Adrenal gland (tissue), 12 donors: ENCODE measurements around the gene NSD1. TPM values are rescaled to one million over a fixed set of nuclear protein-coding genes. Genes with fewer than 3 reads are reported as not detected.

Experiments used
- DNase-seq, 7 donors: peaks; one replicate each; pipeline ENCODE4 v3.0.0-alpha.2; 2019 to 2020
- H3K27ac ChIP-seq, 5 donors: fragments of 200-600 bp; sonication (generic) in 4 of 5; 1 replicate in 3 of 5; 2 replicates in 2 of 5; pipeline versions ENCODE4 v1.5.1 to v1.8.0; 2016 to 2020; ENCODE audit warnings: mild to moderate bottlenecking in 1 of 5
- H3K27me3 ChIP-seq: fragments of 200-600 bp; 2 replicates; pipeline ENCODE4 v1.8.0; 2021
- H3K36me3 ChIP-seq, 2 donors: fragments of 200-600 bp; replicated peaks in 1 of 2; 1 replicate in 1 of 2; 2 replicates in 1 of 2; pipeline versions ENCODE4 v1.5.1 to v1.8.0; 2018 to 2022
- H3K4me1 ChIP-seq, 2 donors: fragments of 200-600 bp; replicated peaks in 1 of 2; 1 replicate in 1 of 2; 2 replicates in 1 of 2; pipeline versions ENCODE4 v1.5.1 to v1.8.0; 2018 to 2021
- H3K4me3 ChIP-seq, 4 donors: fragments of 200-600 bp; sonication (generic) in 3 of 4; one replicate each; pipeline ENCODE4 v1.5.1; 2016 to 2018
- H3K9me3 ChIP-seq, 3 donors: fragments of 200-600 bp; sonication (generic) in 1 of 3; replicated peaks in 1 of 3; 1 replicate in 2 of 3; 2 replicates in 1 of 3; pipeline versions ENCODE4 v1.5.1 to v1.8.0; 2016 to 2021
- POLR2A ChIP-seq, 2 donors: fragments of 450-650 bp; IDR thresholded peaks; one replicate each; pipeline ENCODE4 v1.6.1; 2017; ENCODE audit warnings: antibody characterized with exemption in 2 of 2, mild to moderate bottlenecking in 2 of 2, moderate library complexity in 1 of 2
- WGBS, 4 donors: extraction: QIAGEN DNeasy Blood & Tissue Kit in 2 of 4; methylation state at CpG; one replicate each; pipeline versions ENCODE4 v1.1.5 to v1.1.7; 2013 to 2017; 5-methylcytosine and 5-hydroxymethylcytosine counted together
- intact Hi-C, 2 donors: fragments of 100-400 bp; cut with DNase I; formaldehyde crosslinking; loops; one replicate each; pipeline versions ENCODE4 v1.14.1 to v1.15.0; 2022 to 2023
- polyA plus RNA-seq, 3 donors: library from polyadenylated mRNA; stranded (reverse); fragments of 200-250 nt in 2 of 3; fragments of 350-450 nt in 1 of 3; fragmentation: Illumina TruSeq in 1 of 3; extraction: RNeasy Lipid Tissue Mini Kit (QIAGEN cat#74804) in 1 of 3; gene quantifications; one replicate each; pipeline ENCODE4 v1.2.3, GENCODE V29; 2013 to 2014
- total RNA-seq, 9 donors: library from RNA; depleted of rRNA in 4 of 9; stranded (reverse); fragments of >200 nt in 4 of 9; fragments of 120-200 nt in 1 of 9; fragmentation: NEBNext Ultra II Directional in 1 of 9; extraction: Animal tissue kit (Norgen Biotek cat#: 25700) in 1 of 9; gene quantifications; one replicate each; pipeline versions ENCODE4 v1.1.0 to v1.2.4, GENCODE V29; 2013 to 2023
- TF ChIP-seq, protein P1 (sequence below), 6 experiments: fragments of 450-650 bp in 4 of 6; fragments of 200-600 bp in 2 of 6; sonication (generic) in 1 of 6; IDR thresholded peaks; 1 replicate in 5 of 6; 2 replicates in 1 of 6; pipeline versions ENCODE4 v1.5.1 to v1.8.0; 2016 to 2021; ENCODE audit warnings: antibody characterized with exemption in 6 of 6, mild to moderate bottlenecking in 2 of 6, moderate library complexity in 1 of 6
- donor health status: healthy with polysubstance abuse.
- donor health status: Bipolar disorder and iron deficiency.
- donor health status: DM: yes; HTN: yes; CAD: no.
- donor health status: DM: no; HTN: no; CAD: no.
- donor health status: DM: no; HTN: no; CAD: no.
- donor health status: DM: yes; HTN: yes; CAD: no.

The NSD1 gene
- total and polyA plus RNA-seq, 12 donors: 6.4 to 73.9 (median 44.3) TPM

DNA sequence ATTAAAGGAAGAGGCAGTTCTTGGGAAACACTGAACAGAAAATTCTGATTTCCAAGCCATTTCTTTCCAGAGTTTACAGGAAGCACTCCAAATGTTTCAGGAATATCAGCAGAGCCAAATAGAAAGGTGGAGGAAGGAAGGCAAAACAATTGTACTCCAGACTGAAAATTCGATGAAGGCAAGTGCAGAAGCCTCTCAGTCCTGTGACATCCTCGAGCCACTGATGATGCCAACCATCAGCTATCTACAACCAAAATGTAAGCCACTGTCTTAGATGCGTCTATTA, 215.7 kb downstream of the NSD1 start:
- Histone ChIP-seq H3K4me1 (peaks cover 17 to 39% of the 10 kb centered on the region in 2 donors), H3K9me3 (no peaks in the 10 kb centered on the region), H3K27ac (no peak overlapping the region), H3K4me3 (no peak overlapping the region), H3K36me3 (peaks cover 0 to 10% of the 10 kb centered on the region in 2 donors), H3K27me3 (no peaks in the 10 kb centered on the region)
- WGBS, 4 donors: 64 to 71% (median 69%) methylated on average over 3 of the region's 3 CpGs
- intact Hi-C loops: no loop called here
- no peak for DNase-seq
- TF ChIP-seq POLR2A (IDR thresholded peaks at IDR 0.05): no peak
- TF ChIP-seq, protein P1, sequence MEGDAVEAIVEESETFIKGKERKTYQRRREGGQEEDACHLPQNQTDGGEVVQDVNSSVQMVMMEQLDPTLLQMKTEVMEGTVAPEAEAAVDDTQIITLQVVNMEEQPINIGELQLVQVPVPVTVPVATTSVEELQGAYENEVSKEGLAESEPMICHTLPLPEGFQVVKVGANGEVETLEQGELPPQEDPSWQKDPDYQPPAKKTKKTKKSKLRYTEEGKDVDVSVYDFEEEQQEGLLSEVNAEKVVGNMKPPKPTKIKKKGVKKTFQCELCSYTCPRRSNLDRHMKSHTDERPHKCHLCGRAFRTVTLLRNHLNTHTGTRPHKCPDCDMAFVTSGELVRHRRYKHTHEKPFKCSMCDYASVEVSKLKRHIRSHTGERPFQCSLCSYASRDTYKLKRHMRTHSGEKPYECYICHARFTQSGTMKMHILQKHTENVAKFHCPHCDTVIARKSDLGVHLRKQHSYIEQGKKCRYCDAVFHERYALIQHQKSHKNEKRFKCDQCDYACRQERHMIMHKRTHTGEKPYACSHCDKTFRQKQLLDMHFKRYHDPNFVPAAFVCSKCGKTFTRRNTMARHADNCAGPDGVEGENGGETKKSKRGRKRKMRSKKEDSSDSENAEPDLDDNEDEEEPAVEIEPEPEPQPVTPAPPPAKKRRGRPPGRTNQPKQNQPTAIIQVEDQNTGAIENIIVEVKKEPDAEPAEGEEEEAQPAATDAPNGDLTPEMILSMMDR (IDR thresholded peaks at IDR 0.05): no peak

DNA sequence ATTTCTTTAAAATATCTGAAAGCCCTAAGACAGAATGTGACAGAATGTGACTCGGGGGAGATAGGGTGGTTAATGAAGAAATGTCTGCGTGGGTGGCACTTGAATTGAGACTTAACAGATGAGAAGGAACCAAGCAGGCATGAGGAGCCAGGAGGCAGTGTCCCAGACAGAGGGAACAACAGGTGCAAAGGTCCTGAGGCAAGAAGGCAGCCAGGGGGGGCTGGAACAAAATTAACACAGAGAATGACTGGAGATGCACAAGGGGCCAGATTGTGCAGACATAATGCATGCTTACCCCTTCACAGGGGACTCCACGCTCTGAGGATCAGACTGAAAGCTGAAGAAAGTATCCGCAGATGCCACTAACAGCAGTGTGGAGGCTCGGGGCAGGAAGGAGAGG, 216.2 kb downstream of the NSD1 start:
- H3K27me3 ChIP-seq: no peaks in the 10 kb centered on the region
- H3K9me3 ChIP-seq: no peaks in the 10 kb centered on the region
- no peak for DNase-seq
- no peak overlapping the region for H3K27ac ChIP-seq
- H3K4me1 ChIP-seq: peaks cover 17 to 39% of the 10 kb centered on the region in 2 donors
- no peak for TF ChIP-seq POLR2A (IDR thresholded peaks at IDR 0.05)
- TF ChIP-seq, protein P1 (IDR thresholded peaks at IDR 0.05): no peak
- 81 to 89% (median 85%) methylated on average over 5 of the region's 5 CpGs for WGBS, 4 donors
- intact Hi-C loops: no loop called here
- peaks cover 0 to 10% of the 10 kb centered on the region in 2 donors for H3K36me3 ChIP-seq
- no peak overlapping the region for H3K4me3 ChIP-seq

Other genes with a start within 250 kb of the NSD1 start
- gene HK3, start 234.4 kb upstream of the NSD1 start, total RNA-seq: 10 to 100 TPM in 7 of 9 donors, 1 to 10 TPM in 1, under 1 TPM in 1; 0.44 to 37.4 (median 12.5) TPM
- gene HK3, start 234.4 kb upstream of the NSD1 start, polyA plus RNA-seq: 100 to 1,000 TPM in 1 of 3 donors, 10 to 100 TPM in 1, 1 to 10 TPM in 1; 2.1 to 102 (median 53.6) TPM
- gene UIMC1, start 127.0 kb upstream of the NSD1 start, total RNA-seq: 10 to 100 TPM; 11.2 to 58.1 (median 33.3) TPM
- gene UIMC1, start 127.0 kb upstream of the NSD1 start, polyA plus RNA-seq: 10 to 100 TPM; 32.7 to 51.0 (median 50.5) TPM
- 10 to 100 TPM; 13.3 to 29.4 (median 18.4) TPM for gene ZNF346, start 111.1 kb upstream of the NSD1 start, total RNA-seq
- 10 to 100 TPM in 1 of 3 donors, 1 to 10 TPM in 2; 7.9 to 16.8 (median 8.3) TPM for gene ZNF346, start 111.1 kb upstream of the NSD1 start, polyA plus RNA-seq
- 100 to 1,000 TPM in 1 of 9 donors, 10 to 100 TPM in 8; 16.3 to 106 (median 31.9) TPM for gene FGFR4, start 46.9 kb upstream of the NSD1 start, total RNA-seq
- gene FGFR4, start 46.9 kb upstream of the NSD1 start, polyA plus RNA-seq: 10 to 100 TPM; 12.3 to 14.6 (median 12.5) TPM
- gene RAB24, start 169.9 kb downstream of the NSD1 start, total RNA-seq: 10 to 100 TPM; 36.9 to 72.6 (median 51.3) TPM
- 100 to 1,000 TPM in 1 of 3 donors, 10 to 100 TPM in 2; 29.4 to 134 (median 95.2) TPM for gene RAB24, start 169.9 kb downstream of the NSD1 start, polyA plus RNA-seq
- 100 to 1,000 TPM in 4 of 9 donors, 10 to 100 TPM in 5; 52.3 to 164 (median 97.4) TPM for gene PRELID1, start 170.0 kb downstream of the NSD1 start, total RNA-seq
- gene PRELID1, start 170.0 kb downstream of the NSD1 start, polyA plus RNA-seq: 100 to 1,000 TPM; 175 to 217 (median 178) TPM
- gene MXD3, start 178.1 kb downstream of the NSD1 start, total RNA-seq: 10 to 100 TPM in 1 of 9 donors, 1 to 10 TPM in 7, under 1 TPM in 1; 0.85 to 18.1 (median 3.5) TPM
- gene MXD3, start 178.1 kb downstream of the NSD1 start, polyA plus RNA-seq: 10 to 100 TPM in 2 of 3 donors, under 1 TPM in 1; 0.16 to 42.6 (median 26.2) TPM
- 100 to 1,000 TPM; 109 to 398 (median 160) TPM for gene LMAN2, start 217.9 kb downstream of the NSD1 start, total RNA-seq
- gene LMAN2, start 217.9 kb downstream of the NSD1 start, polyA plus RNA-seq: 100 to 1,000 TPM in 1 of 3 donors, 10 to 100 TPM in 2; 85.7 to 147 (median 97.4) TPM
- gene RGS14, start 224.2 kb downstream of the NSD1 start, total RNA-seq: 10 to 100 TPM in 6 of 9 donors, 1 to 10 TPM in 3; 4.4 to 36.3 (median 14.7) TPM
- gene RGS14, start 224.2 kb downstream of the NSD1 start, polyA plus RNA-seq: 10 to 100 TPM in 2 of 3 donors, 1 to 10 TPM in 1; 2.3 to 19.8 (median 18.5) TPM